Measurements from ENCODE around the gene RASGRP4. TPM values are rescaled to one million over a fixed set of nuclear protein-coding genes. Genes with fewer than 3 reads are reported as not detected.

The RASGRP4 gene
- total RNA-seq, 1 experiment from 2014 or later = not detected

DNA sequence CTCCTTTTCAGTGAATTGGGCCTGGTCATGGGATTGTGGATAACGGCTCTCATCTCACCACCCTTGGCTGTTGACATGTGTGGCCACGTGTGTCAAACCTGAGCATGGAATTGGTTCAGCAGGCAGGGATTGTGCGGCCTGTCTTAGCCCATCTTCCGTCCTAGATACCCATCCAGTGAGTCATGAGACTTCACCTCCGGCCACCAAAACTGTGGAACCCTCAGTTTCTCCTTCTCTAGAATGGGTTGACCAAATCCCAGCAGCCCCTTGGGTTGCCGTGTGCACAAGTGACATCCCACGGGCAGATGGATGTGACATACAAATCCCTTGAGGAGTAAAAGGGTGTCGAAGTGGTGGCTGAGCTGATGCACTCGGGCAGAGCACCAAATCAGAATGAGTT is 44.9 kb downstream of the RASGRP4 start:
- Mint-ChIP-seq H3K4me3 (ENCODE audit: unreplicated experiment) (no peak overlapping the region), H3K36me3 (ENCODE audit: insufficient read depth, unreplicated experiment) (peaks cover 77% of the 10 kb centered on the region), H3K27me3 (ENCODE audit: insufficient read depth, unreplicated experiment) (no peaks in the 10 kb centered on the region), H3K4me1 (ENCODE audit: low read depth, unreplicated experiment) (no peaks in the 10 kb centered on the region), H3K9me3 (ENCODE audit: unreplicated experiment) (no peaks in the 10 kb centered on the region), H3K27ac (ENCODE audit: unreplicated experiment) (no peak overlapping the region)
- Histone ChIP-seq H3K4me3 (ENCODE audit: low read depth, low read length) (no peak overlapping the region), H3K4me1 (no peaks in the 10 kb centered on the region), H3K27me3 (replicated peaks; ENCODE audit: control insufficient read depth, insufficient read depth, low read length) (no peaks in the 10 kb centered on the region), H3K36me3 (ENCODE audit: control insufficient read depth, insufficient read depth, low read length) (peaks cover 9% of the 10 kb centered on the region), H3K9me3 (no peaks in the 10 kb centered on the region)
- CTCF ChIA-PET = no interaction called here
- no peak for DNase-seq
- intact Hi-C loops (cut with micrococcal nuclease; ENCODE audit: unreplicated experiment) = no loop called here
- POLR2A ChIA-PET = no interaction called here
- BruUV-seq (replicated peaks) = no TSS peak
- no peak for TF ChIP-seq CTCF (IDR thresholded peaks at IDR 0.05; ENCODE audit: insufficient read depth in 1 of 2, low read depth in 1 of 2, low read length in 1 of 2, severe bottlenecking in 1 of 2, unreplicated experiment in 1 of 2)

GRCh38 chr19:38378866-38379265 is 47.2 kb downstream of the RASGRP4 start:
- H3K4me3 Mint-ChIP-seq (ENCODE audit: unreplicated experiment) = no peak overlapping the region
- Histone ChIP-seq H3K4me3 (ENCODE audit: low read depth, low read length) (no peak overlapping the region), H3K27me3 (replicated peaks; ENCODE audit: control insufficient read depth, insufficient read depth, low read length) (no peaks in the 10 kb centered on the region), H3K9me3 (no peaks in the 10 kb centered on the region), H3K4me1 (0 out of 2 replicates have a peak, but pooled peaks cover 4% of the 10 kb centered on the region), H3K36me3 (ENCODE audit: control insufficient read depth, insufficient read depth, low read length) (peaks cover 6% of the 10 kb centered on the region)
- intact Hi-C loops (cut with micrococcal nuclease; ENCODE audit: unreplicated experiment) = no loop called here
- POLR2A ChIA-PET = no interaction called here
- no peaks in the 10 kb centered on the region for H3K27me3 Mint-ChIP-seq (ENCODE audit: insufficient read depth, unreplicated experiment)
- H3K9me3 Mint-ChIP-seq (ENCODE audit: unreplicated experiment) = no peaks in the 10 kb centered on the region
- H3K27ac Mint-ChIP-seq (ENCODE audit: unreplicated experiment) = no peak overlapping the region
- CTCF ChIA-PET = no interaction called here
- peaks cover 6% of the 10 kb centered on the region for H3K4me1 Mint-ChIP-seq (ENCODE audit: low read depth, unreplicated experiment)
- BruUV-seq (replicated peaks) = no TSS peak
- peaks cover 72% of the 10 kb centered on the region for H3K36me3 Mint-ChIP-seq (ENCODE audit: insufficient read depth, unreplicated experiment)
- DNase-seq = no peak
- TF ChIP-seq CTCF (IDR thresholded peaks at IDR 0.05; ENCODE audit: insufficient read depth in 1 of 2, low read depth in 1 of 2, low read length in 1 of 2, severe bottlenecking in 1 of 2, unreplicated experiment in 1 of 2) = no peak

GRCh38 chr19:38377052-38377451 is 49.0 kb downstream of the RASGRP4 start:
- H3K9me3 Mint-ChIP-seq (ENCODE audit: unreplicated experiment) = no peaks in the 10 kb centered on the region
- no peak for TF ChIP-seq CTCF (IDR thresholded peaks at IDR 0.05; ENCODE audit: insufficient read depth in 1 of 2, low read depth in 1 of 2, low read length in 1 of 2, severe bottlenecking in 1 of 2, unreplicated experiment in 1 of 2)
- CTCF ChIA-PET = no interaction called here
- peaks cover 2% of the 10 kb centered on the region for H3K36me3 ChIP-seq (ENCODE audit: control insufficient read depth, insufficient read depth, low read length)
- H3K9me3 ChIP-seq = no peaks in the 10 kb centered on the region
- H3K27me3 ChIP-seq (replicated peaks; ENCODE audit: control insufficient read depth, insufficient read depth, low read length) = no peaks in the 10 kb centered on the region
- H3K4me1 Mint-ChIP-seq (ENCODE audit: low read depth, unreplicated experiment) = peaks cover 6% of the 10 kb centered on the region
- H3K4me1 ChIP-seq = 0 out of 2 replicates have a peak, but pooled peaks cover 4% of the 10 kb centered on the region
- no TSS peak for BruUV-seq (replicated peaks)
- no peak overlapping the region for H3K4me3 ChIP-seq (ENCODE audit: low read depth, low read length)
- no peaks in the 10 kb centered on the region for H3K27me3 Mint-ChIP-seq (ENCODE audit: insufficient read depth, unreplicated experiment)
- H3K4me3 Mint-ChIP-seq (ENCODE audit: unreplicated experiment) = no peak overlapping the region
- H3K27ac Mint-ChIP-seq (ENCODE audit: unreplicated experiment) = no peak overlapping the region
- DNase-seq = no peak
- intact Hi-C loops (cut with micrococcal nuclease; ENCODE audit: unreplicated experiment) = no loop called here
- H3K36me3 Mint-ChIP-seq (ENCODE audit: insufficient read depth, unreplicated experiment) = peaks cover 54% of the 10 kb centered on the region
- POLR2A ChIA-PET = interaction anchor here (0.6 kb wide), 1 partner anchor 918 kb away, joined by 3 read pairs; no protein-coding TSS in a partner anchor
